Prostate gland (tissue), 2 donors: ENCODE measurements around the gene PBRM1.

Experiments
- CTCF ChIP-seq, 4 experiments: fragments of 200-600 bp in 2 of 4; fragments of 450-650 bp in 2 of 4; sonication (generic) in 2 of 4; IDR thresholded peaks; 1 replicate in 3 of 4; 2 replicates in 1 of 4; pipeline ENCODE4 v1.5.1; 2016 to 2019; ENCODE audit warnings: antibody characterized with exemption in 4 of 4, mild to moderate bottlenecking in 2 of 4, moderate library complexity in 2 of 4
- POLR2A ChIP-seq: fragments of 450-650 bp; IDR thresholded peaks from one replicate; pipeline ENCODE4 v1.6.1; 2016; ENCODE audit warnings: antibody characterized with exemption, mild to moderate bottlenecking
- POLR2AphosphoS5 ChIP-seq: sonication (generic); formaldehyde crosslinking; IDR thresholded peaks from one replicate; pipeline ENCODE4 v1.6.1; 2017; ENCODE audit warnings: antibody characterized with exemption

DNA sequence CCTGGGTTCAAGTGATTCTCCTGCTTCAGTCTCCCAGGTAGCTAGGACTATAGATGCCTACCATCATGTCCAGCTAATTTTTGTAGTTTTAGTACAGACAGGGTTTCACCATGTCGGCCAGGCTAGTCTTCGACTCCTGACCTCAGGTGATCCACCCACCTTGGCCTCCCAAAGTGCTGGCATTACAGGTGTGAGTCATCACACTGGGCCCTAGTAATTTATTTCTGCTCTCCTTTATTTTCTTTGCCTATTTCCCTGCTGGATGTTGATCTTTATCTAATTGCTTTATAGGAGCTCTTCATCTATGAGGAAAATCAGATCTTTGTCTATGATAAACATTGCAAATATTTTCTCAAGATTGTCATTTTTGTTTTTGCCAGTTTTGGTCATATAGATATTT is 117.6 kb downstream of the PBRM1 start:
- TF ChIP-seq CTCF (IDR thresholded peaks at IDR 0.05) (no peak), POLR2A (no peak), POLR2AphosphoS5 (no peak)
